IMR-90 (cell line): ENCODE measurements around the gene CRAMP1. TPM values are rescaled to one million over a fixed set of nuclear protein-coding genes. Genes with fewer than 3 reads are reported as not detected.

Experiments
- ATAC-seq: fragments of 200-7000 bp; cut with Tn5 transposase; 2 replicates; pipeline ENCODE4 v1.9.1; 2020; ENCODE audit warnings: low read depth, mild to moderate bottlenecking, moderate library complexity
- BruUV-seq: library from RNA; stranded (reverse); fragments of 400-500 nt; replicated peaks from 2 replicates; lab custom pipeline; 2021; lab: Mats Ljungman, UMichigan
- CTCF ChIA-PET: fragments of 300-600 bp; formaldehyde crosslinking; extraction: SDS; loops from one replicate; lab custom pipeline; 2021; ENCODE audit warnings: antibody characterized with exemption; lab: Yijun Ruan, JAX
- POLR2A ChIA-PET: fragments of 300-600 bp; sonication (Branson Sonifier 250); formaldehyde crosslinking; loops from one replicate; lab custom pipeline; 2022; ENCODE audit warnings: antibody characterized with exemption; ENCODE audit not compliant: unreplicated experiment; lab: Charles Lee
- DNase-seq: peaks from one replicate; pipeline ENCODE4 v3.0.0; 2013
- H2AFZ ChIP-seq: replicated peaks from 2 replicates; pipeline ENCODE3; 2013; ENCODE audit warnings: low read length, mild to moderate bottlenecking; ENCODE audit not compliant: poor library complexity
- H2AK5ac ChIP-seq: 2 replicates; pipeline ENCODE4 v1.6.1; 2013; ENCODE audit warnings: low read depth, low read length, inconsistent platforms
- H2AK9ac ChIP-seq: replicated peaks from 2 replicates; pipeline ENCODE3; 2013; ENCODE audit warnings: mild to moderate bottlenecking, low read depth, low read length, moderate library complexity; ENCODE audit not compliant: poor library complexity
- H2BK120ac ChIP-seq: 2 replicates; pipeline ENCODE4 v1.6.1; 2013; ENCODE audit warnings: low read depth, low read length, inconsistent platforms
- H2BK15ac ChIP-seq: 3 replicates; pipeline ENCODE4 v1.6.1; 2013; ENCODE audit warnings: low read depth, low read length, inconsistent platforms
- H2BK20ac ChIP-seq: 2 replicates; pipeline ENCODE4 v1.6.1; 2013; ENCODE audit warnings: low read depth, mild to moderate bottlenecking, inconsistent platforms, low read length, moderate library complexity
- H2BK5ac ChIP-seq: 2 replicates; pipeline ENCODE4 v1.6.1; 2013; ENCODE audit warnings: mild to moderate bottlenecking, low read depth, low read length, inconsistent platforms; ENCODE audit not compliant: poor library complexity, severe bottlenecking
- H3K14ac ChIP-seq: replicated peaks from 2 replicates; pipeline ENCODE4 v1.6.1; 2013; ENCODE audit warnings: low read depth, low read length, inconsistent platforms
- H3K18ac ChIP-seq: 2 replicates; pipeline ENCODE4 v1.6.1; 2013; ENCODE audit warnings: low read depth, low read length, control low read depth
- H3K23ac ChIP-seq: 2 replicates; pipeline ENCODE4 v1.6.1; 2013; ENCODE audit warnings: low read depth, low read length, inconsistent platforms
- H3K27ac ChIP-seq: 2 replicates; pipeline ENCODE4 v1.5.1; 2013; ENCODE audit warnings: mild to moderate bottlenecking, control low read depth, low read length; ENCODE audit not compliant: insufficient read depth
- H3K27me3 ChIP-seq: 2 replicates; pipeline ENCODE4 v1.6.1; 2013; ENCODE audit warnings: low read length; ENCODE audit not compliant: control insufficient read depth, insufficient read depth
- H3K36me3 ChIP-seq: 2 replicates; pipeline ENCODE4 v1.6.1; 2013; ENCODE audit warnings: low read length, mixed read lengths; ENCODE audit not compliant: control insufficient read depth, insufficient read depth
- H3K4ac ChIP-seq: 2 replicates; pipeline ENCODE4 v1.6.1; 2013; ENCODE audit warnings: low read depth, low read length, inconsistent platforms
- H3K4me1 ChIP-seq: 2 replicates; pipeline ENCODE4 v1.6.1; 2013; ENCODE audit warnings: low read length, mixed read lengths; ENCODE audit not compliant: control insufficient read depth, insufficient read depth
- H3K4me2 ChIP-seq: 2 replicates; pipeline ENCODE4 v1.6.1; 2013; ENCODE audit warnings: low read depth, mild to moderate bottlenecking, control low read depth, low read length, moderate library complexity
- H3K4me3 ChIP-seq: 2 replicates; pipeline ENCODE4 v1.5.1; 2013; ENCODE audit warnings: low read depth, mild to moderate bottlenecking, control low read depth, low read length, moderate library complexity; ENCODE audit not compliant: insufficient read depth
- H3K56ac ChIP-seq: 2 replicates; pipeline ENCODE4 v1.6.1; 2013; ENCODE audit warnings: low read length, inconsistent platforms; ENCODE audit not compliant: insufficient read depth; ENCODE audit errors: extremely low read depth
- H3K79me1 ChIP-seq, 2 experiments: 2 replicates each; pipeline ENCODE4 v1.6.1; 2013; ENCODE audit warnings: low read length in 2 of 2, inconsistent platforms in 1 of 2, low read depth in 1 of 2
- H3K9ac ChIP-seq: 2 replicates; pipeline ENCODE4 v1.6.1; 2013; ENCODE audit warnings: low read depth, low read length, control low read depth
- H3K9me1 ChIP-seq: 2 replicates; pipeline ENCODE4 v1.6.1; 2013; ENCODE audit warnings: low read length, inconsistent platforms; ENCODE audit not compliant: insufficient read depth
- H3K9me3 ChIP-seq: 2 replicates; pipeline ENCODE4 v1.6.1; 2013; ENCODE audit warnings: low read length; ENCODE audit not compliant: control insufficient read depth, insufficient read depth
- H4K20me1 ChIP-seq: 2 replicates; pipeline ENCODE4 v1.6.1; 2013; ENCODE audit warnings: low read length, inconsistent platforms; ENCODE audit not compliant: insufficient read depth
- H4K5ac ChIP-seq: 2 replicates; pipeline ENCODE4 v1.6.1; 2013; ENCODE audit warnings: mild to moderate bottlenecking, low read depth, low read length, control low read depth
- H4K8ac ChIP-seq, 2 experiments: 2 replicates each; pipeline ENCODE4 v1.6.1; 2013; ENCODE audit warnings: low read depth in 2 of 2, low read length in 2 of 2, control low read depth in 1 of 2, inconsistent platforms in 1 of 2
- H4K91ac ChIP-seq: 2 replicates; pipeline ENCODE4 v1.6.1; 2013; ENCODE audit warnings: low read depth, low read length, inconsistent platforms; ENCODE audit not compliant: insufficient read depth
- CEBPB ChIP-seq: IDR thresholded peaks from 2 replicates; pipeline ENCODE4 v1.6.1; 2012; ENCODE audit warnings: low read depth, low read length, improper control_type of control experiment
- CHD1 ChIP-seq: IDR thresholded peaks from 2 replicates; pipeline ENCODE4 v1.6.1; 2012; ENCODE audit warnings: low read depth, low read length, improper control_type of control experiment
- FOS ChIP-seq: fragments of 150-350 bp; IDR thresholded peaks from 2 replicates; pipeline ENCODE4 v1.6.1; 2016; ENCODE audit warnings: low read depth, low read length
- MXI1 ChIP-seq: IDR thresholded peaks from 2 replicates; pipeline ENCODE4 v1.6.1; 2012; ENCODE audit warnings: low read depth, mild to moderate bottlenecking, low read length, moderate library complexity, borderline replicate concordance
- NFE2L2 ChIP-seq: fragments of 150-350 bp; IDR thresholded peaks from 2 replicates; pipeline ENCODE4 v1.6.1; 2016; ENCODE audit warnings: low read depth, mild to moderate bottlenecking, low read length
- WGBS, 2 experiments: methylation state at CpG; one replicate each; pipeline versions ENCODE4 v1.1.5 to v1.1.7; 2013; ENCODE audit warnings: missing lambda C conversion rate in 2 of 2; ENCODE audit not compliant: insufficient read length in 1 of 2; ENCODE audit errors: extremely low coverage in 2 of 2; 5-methylcytosine and 5-hydroxymethylcytosine counted together
- dilution Hi-C: fragments of 300-500 bp; cut with HindIII; formaldehyde crosslinking; loops from one replicate; pipeline ENCODE4 v1.14.3; 2018; ENCODE audit warnings: low sequenced_read_pairs; ENCODE audit not compliant: unreplicated experiment
- in situ Hi-C: fragments of 300-500 bp; cut with MboI; formaldehyde crosslinking; loops from 3 replicates; pipeline ENCODE4 v1.14.3; 2019; ENCODE audit warnings: low sequenced_read_pairs, inconsistent platforms, mixed read lengths
- intact Hi-C: fragments of 100-400 bp; cut with micrococcal nuclease; formaldehyde crosslinking; loops from 2 replicates; pipeline ENCODE4 v1.10.0; 2022
- polyA plus RNA-seq, 3 experiments: library from polyadenylated mRNA; depleted of rRNA; stranded (reverse); fragments of >200 nt; gene quantifications; 2 replicates each; pipeline ENCODE4 v1.2.3, GENCODE V29; 2012; ENCODE audit warnings: low replicate concordance in 1 of 3
- total RNA-seq: library from RNA; depleted of rRNA; stranded (reverse); fragments of >200 nt; gene quantifications from 2 replicates; pipeline ENCODE4 v1.2.3, GENCODE V29; 2012
- TF ChIP-seq, protein P1 (sequence below): conservative IDR thresholded peaks from 2 replicates; pipeline ENCODE4 v1.5.1; 2012; ENCODE audit warnings: mild to moderate bottlenecking, low read depth, low read length, improper control_type of control experiment

CRAMP1 gene
- total and polyA plus RNA-seq, 2 of the 4 experiments (the other 2 are of a cell fraction): 3.2 to 12.0 TPM

DNA sequence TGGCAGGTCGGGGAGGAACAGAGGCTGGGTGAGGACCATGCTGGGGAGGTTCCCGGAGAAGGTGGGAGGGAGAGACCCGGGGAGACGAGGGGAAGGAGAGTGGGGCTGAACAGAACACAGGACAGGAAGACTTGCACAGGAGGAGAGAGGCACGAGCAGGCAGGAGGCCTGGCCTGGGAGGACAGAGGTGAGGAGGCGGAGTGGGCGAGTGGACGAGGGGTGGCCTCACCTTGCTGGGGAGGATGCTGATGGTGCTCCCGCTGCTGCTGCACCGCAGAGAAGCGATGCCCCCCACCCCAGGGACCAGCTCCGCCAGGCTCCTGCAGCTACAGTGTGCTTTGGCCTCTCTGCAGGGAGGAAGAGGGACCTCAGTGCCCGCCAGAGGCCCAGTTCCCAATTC is 44.2 kb upstream of the CRAMP1 start:
- CTCF ChIA-PET: no interaction called here
- Histone ChIP-seq H3K27ac (no peak overlapping the region), H3K14ac (no peak overlapping the region), H3K79me1 (no peaks in the 10 kb centered on the region), H3K23ac (no peak overlapping the region), H2AK5ac (no peak overlapping the region), H2AFZ (no peak overlapping the region), H3K4ac (no peak overlapping the region), H3K36me3 (peaks cover 21% of the 10 kb centered on the region), H4K8ac (no peak overlapping the region), H3K18ac (no peak overlapping the region), H3K4me3 (no peak overlapping the region), H3K9ac (no peak overlapping the region), H3K27me3 (no peaks in the 10 kb centered on the region), H3K9me3 (no peaks in the 10 kb centered on the region), H2BK20ac (no peak overlapping the region), H2BK120ac (no peak overlapping the region), H4K91ac (no peak overlapping the region), H4K5ac (no peak overlapping the region), H3K56ac (no peak overlapping the region), H2BK5ac (no peak overlapping the region), H4K20me1 (no peaks in the 10 kb centered on the region), H3K9me1 (no peaks in the 10 kb centered on the region), H3K4me1 (no peaks in the 10 kb centered on the region), H2BK15ac (no peak overlapping the region), H3K4me2 (no peak overlapping the region), H2AK9ac (no peak overlapping the region)
- POLR2A ChIA-PET: no interaction called here
- dilution Hi-C loops (no loop called here), in situ Hi-C loops (no loop called here), intact Hi-C loops (no loop called here)
- no TSS peak for BruUV-seq
- WGBS, 2 experiments: 75% methylated on average over 5 of the region's 13 CpGs; no CpG with 5 or more reads in 1 of the 2 experiments
- ATAC-seq (no peak), DNase-seq (no peak)
- TF ChIP-seq FOS (no peak), CEBPB (no peak), NFE2L2 (no peak), MXI1 (no peak), CHD1 (no peak)
- TF ChIP-seq, protein P1, sequence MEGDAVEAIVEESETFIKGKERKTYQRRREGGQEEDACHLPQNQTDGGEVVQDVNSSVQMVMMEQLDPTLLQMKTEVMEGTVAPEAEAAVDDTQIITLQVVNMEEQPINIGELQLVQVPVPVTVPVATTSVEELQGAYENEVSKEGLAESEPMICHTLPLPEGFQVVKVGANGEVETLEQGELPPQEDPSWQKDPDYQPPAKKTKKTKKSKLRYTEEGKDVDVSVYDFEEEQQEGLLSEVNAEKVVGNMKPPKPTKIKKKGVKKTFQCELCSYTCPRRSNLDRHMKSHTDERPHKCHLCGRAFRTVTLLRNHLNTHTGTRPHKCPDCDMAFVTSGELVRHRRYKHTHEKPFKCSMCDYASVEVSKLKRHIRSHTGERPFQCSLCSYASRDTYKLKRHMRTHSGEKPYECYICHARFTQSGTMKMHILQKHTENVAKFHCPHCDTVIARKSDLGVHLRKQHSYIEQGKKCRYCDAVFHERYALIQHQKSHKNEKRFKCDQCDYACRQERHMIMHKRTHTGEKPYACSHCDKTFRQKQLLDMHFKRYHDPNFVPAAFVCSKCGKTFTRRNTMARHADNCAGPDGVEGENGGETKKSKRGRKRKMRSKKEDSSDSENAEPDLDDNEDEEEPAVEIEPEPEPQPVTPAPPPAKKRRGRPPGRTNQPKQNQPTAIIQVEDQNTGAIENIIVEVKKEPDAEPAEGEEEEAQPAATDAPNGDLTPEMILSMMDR: no peak
